ENCODE results near the gene GPSM1.

Gene GPSM1

GRCh38 chr9:136363949-136364748 is 36.8 kb downstream of the GPSM1 start:
- no peak for DNase-seq

DNA sequence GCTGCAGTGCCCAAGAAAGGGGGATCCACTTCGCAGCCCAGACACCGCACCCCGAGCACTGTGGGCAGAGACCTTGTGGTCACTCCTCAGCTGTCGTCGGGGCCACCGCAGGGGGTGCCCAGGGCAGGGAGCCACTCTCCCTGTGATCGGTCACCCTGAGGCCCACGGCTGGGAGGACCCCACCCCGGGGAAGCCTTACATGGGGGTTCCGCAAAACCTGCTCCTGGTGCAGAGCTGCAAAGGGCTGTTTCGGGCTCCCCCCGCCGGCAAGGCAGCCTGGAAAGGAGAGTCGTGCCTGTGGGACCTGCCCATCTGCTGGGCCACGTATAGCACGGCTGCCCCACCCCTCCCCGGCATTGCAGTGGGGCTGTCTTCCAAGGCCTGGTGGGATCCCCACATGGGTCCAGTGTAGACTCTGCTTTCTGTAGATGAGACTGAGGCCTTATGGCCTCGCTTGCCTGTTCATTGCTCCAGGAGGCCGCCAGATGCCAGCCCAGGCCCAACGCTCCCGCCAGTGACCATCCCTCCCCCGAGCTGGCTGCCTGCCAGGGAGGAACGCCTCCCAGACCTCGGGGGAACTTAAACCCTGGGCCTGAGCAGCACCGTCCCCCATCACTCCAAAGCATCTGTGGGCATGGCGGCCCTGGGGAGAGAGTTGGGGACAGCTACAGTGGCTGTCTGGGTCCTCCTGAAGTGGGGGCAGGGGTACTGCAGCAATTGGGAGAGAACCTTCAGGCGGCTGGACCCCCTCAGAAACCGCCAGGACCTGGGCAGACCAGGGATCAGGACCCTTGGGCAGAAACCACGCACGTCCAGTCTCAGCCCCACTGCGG is 37.8 kb downstream of the GPSM1 start:
- DNase-seq = no peak

- peak; percentile 17 for DNase-seq
Observed at GRCh38 chr9:136365775-136366222, 38.5 kb downstream of the GPSM1 start.

DNA sequence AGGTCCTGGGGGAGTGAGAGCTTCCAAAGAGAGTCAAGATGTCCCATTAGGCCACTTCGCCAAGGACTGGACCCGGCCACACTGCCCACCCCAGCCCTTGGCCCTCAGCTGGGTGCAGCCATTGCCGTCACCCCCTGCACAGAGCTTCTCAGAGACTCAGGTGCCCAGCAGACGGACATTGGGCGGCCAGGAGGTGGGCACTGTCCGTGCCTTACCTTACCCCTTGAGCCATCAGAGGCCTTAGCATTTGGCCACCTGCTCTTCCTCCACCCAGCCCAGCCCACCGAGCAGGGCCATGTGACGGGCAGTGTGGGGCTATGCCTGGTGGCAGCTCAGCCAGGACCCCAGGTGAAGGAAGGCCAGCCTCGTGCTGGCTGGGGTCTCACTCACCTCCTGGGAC is 39.5 kb downstream of the GPSM1 start:
- DNase-seq = no peak

DNA sequence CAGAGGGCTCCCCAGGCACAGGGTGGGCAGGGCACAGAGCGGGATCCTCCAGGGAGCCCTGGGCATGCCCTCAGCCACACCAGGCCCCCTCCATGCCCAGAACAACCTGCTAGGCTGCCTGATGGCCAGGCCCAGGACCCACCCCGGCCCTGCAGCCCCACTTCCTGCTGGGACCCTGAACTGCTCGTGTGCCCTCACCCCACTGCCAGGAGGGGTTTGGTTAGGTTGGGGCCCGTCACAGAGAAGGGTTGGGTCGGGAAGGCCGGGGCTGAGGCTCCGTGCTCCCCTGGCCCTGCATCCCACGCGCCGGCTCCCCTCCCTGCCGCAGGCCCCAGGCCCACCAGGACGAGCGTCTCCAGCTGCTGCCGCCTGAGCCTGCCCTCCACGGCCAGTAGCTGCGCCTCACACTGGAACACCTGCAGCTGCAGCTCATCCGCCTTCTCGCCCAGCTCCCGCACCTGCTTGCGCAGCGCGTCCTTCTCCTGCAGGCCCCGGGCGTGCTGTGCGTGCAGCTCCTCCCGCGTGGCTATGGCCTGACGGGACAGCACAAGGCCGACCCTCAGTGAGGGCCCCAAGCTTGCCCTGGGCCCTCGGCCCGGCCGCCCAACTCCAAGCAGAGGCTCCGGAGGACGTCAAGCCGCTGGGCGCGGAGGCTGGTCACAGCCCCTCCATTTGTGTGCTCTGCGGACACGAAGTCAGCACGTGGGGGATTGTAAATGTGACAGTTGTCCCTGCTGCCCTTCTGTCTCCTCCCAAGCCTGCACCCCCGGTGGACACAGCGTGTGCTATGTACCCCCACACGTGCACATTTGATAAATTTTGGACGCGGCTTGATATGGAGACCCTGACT is 40.2 kb downstream of the GPSM1 start:
- no peak for DNase-seq

DNA sequence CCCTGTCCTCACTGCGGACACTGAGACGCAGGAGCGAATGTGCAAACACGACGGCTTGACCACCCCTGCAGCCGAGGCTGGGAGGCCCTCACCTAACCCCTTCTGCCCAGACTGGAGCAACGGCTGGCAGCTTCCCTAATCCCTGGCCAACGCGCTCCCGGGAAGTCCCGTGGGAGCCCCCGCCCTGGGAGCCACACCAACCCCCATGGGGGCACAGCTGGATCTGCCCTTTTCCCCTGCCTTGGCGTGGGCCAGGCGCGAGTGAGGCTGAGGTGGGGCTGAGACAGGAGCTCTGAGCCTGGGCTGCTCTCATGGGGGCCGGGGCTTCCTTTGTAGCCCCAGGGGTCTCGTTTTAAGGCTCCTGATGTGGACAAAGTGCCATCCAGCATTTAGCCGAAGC is 40.9 kb downstream of the GPSM1 start:
- no peak for DNase-seq

GRCh38 chr9:136370037-136370436 is 42.7 kb downstream of the GPSM1 start:
- DNase-seq = no peak

DNA sequence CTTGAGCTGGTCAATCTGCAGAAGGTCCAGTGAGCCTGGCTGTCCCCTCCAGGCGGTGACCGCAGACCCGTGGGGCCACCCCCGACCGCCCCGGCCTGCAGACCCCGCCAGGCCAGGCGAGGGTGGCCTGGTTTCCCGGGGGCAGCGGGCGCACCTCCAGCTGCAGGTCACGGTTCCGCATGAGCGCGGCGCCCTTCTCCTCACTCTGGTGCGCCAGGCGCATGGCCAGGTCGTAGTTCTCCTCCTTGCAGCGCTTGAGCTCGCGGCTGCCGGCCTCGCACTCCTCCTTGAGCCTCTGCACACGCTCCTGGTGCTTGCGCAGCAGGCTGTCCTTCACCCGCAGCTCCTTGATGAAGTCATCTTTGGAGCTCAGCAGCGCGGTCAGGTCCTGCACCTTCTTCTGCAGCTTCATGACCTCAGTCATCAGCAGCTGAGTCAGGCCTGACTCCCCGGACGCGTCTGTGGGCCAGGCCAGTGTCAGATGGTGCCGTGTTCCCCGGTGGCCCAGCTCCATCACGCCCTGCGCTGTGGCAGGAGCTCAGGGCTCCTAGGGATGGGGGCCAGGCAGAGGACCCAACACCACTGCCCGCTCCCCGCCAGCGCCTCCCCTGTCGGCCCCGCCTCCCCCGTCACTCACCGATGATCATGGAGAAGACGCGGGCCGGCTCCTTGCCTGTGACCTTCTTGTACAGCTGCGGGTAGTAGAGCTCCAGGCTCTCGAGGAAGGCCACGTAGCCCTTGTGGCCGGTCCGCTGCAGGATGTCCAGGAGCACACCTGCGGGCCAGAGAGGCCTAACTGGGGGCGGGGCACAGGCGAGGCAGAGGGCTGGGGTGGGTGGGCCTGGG is 43.6 kb downstream of the GPSM1 start:
- DNase-seq = no peak

- DNase-seq = no peak
Observed at GRCh38 chr9:136371533-136371880, 44.2 kb downstream of the GPSM1 start.

GRCh38 chr9:136372006-136372405 is 44.7 kb downstream of the GPSM1 start:
- DNase-seq = no peak

DNA sequence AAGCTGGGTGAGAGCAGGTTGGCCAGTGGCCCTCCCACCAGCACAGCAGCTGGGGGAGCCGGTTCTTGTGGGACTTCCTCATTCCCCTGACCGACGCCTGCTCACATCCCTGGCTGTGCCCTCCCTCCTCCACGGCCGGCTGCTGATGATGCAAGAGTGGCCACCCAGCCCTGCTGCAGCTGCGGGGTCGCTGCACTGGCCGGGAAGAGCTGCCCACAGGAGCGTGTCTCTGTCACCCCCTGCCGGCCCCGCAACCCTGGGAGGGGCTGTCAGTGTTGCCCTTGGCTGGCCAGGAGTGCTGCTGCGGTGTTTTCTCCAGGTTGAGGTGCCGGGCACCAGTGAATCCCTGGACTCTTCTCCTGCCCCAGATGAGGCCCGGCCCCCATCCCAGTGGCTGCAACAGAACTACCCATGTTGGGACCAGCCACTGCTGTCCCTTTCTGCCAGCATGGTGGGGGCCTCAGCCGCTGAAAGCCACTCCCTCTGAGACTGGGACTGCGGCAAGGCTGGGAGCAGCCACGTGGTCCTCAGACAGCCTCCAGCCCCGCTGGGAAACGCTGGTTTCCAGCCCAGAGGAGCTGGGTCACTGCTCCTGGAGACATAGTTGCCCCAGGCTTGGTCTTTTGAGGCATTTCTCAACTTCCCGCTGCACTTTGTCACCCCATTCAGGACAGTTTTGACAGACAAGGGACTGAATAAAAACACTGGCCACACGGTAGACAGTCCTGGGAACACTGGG is 45.4 kb downstream of the GPSM1 start:
- peak; percentile 35 for DNase-seq

- peak; percentile 30 for DNase-seq
Observed at GRCh38 chr9:136373300-136374182, 46.2 kb downstream of the GPSM1 start, which contains the start of gene CARD9. TSS of gene CARD9 (minus strand) at chr9:136373669. CDS start at chr9:136372078, 1,591 bp downstream.

- DNase-seq = no peak
Observed at GRCh38 chr9:136374183-136374575, 46.8 kb downstream of the GPSM1 start.

GRCh38 chr9:136375096-136375495 is 47.8 kb downstream of the GPSM1 start:
- no peak for DNase-seq

DNA sequence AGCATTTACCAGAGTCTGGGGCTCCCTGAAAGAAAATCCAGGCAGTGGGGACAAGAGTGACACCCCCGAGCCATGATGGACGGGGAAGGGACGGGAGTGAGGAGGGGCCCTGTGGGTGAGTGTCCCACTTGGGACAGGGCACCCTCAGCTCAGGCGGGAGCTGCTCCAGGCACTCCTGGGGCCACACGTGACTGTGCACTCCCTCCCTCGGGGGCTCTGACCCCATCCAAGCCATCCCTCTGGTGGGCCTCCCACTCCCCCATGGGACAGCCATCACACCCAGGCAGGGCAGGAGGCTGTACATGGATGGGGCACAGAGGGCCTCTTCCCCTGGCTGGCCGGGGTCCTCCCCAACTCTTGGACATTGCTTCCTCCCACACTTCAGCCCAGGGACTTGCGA is 49.1 kb downstream of the GPSM1 start:
- DNase-seq = no peak

GRCh38 chr9:136377341-136378169 is 50.2 kb downstream of the GPSM1 start:
- no peak for DNase-seq

GRCh38 chr9:136378170-136379002 is 51.0 kb downstream of the GPSM1 start:
- DNase-seq = no peak

DNA sequence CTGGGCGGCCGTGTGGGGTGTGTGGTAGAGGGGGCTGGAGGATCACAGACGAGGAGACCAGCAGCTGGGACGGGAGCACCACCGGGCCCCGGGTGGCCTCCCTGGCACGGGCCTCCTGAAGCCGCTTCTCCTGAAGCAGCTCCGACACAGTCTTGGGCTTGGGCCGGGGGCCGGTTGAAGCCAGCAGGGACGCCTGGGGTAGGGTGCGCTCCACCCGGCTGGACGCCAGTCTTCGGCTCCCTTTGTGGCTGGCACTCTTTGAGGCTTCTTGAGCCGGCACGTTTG is 51.6 kb downstream of the GPSM1 start:
- DNase-seq = no peak

GRCh38 chr9:136379401-136379800 is 52.1 kb downstream of the GPSM1 start:
- no peak for DNase-seq

Data from midbrain (tissue), 1 donor.